Ovary (tissue), 3 donors: Measurements from ENCODE around the gene TMEM117.

Experiments used
- CTCF ChIP-seq, 3 donors: fragments of 450-650 bp in 2 of 3; fragments of 200-600 bp in 1 of 3; IDR thresholded peaks; one replicate each; pipeline versions ENCODE4 v1.5.1 to v1.8.0; 2016 to 2022; ENCODE audit warnings: antibody characterized with exemption in 3 of 3, mild to moderate bottlenecking in 1 of 3
- POLR2A ChIP-seq: fragments of 450-650 bp; IDR thresholded peaks from one replicate; pipeline ENCODE4 v1.6.1; 2017; ENCODE audit warnings: antibody characterized with exemption, mild to moderate bottlenecking, moderate library complexity
- donor health status: DM: no; HTN: no; CAD: no.

- TF ChIP-seq CTCF (IDR thresholded peaks at IDR 0.05) (no peak), POLR2A (no peak)
Measured at GRCh38 chr12:44162961-44163360, 327.1 kb downstream of the TMEM117 start.
